Adipose tissue (tissue), 3 donors: ENCODE results near the gene ATAD3B. TPM values are rescaled to one million over a fixed set of nuclear protein-coding genes. Genes with fewer than 3 reads are reported as not detected.

Experiments used
- H3K27ac ChIP-seq: one replicate; pipeline ENCODE4 v1.5.1; 2013; ENCODE audit warnings: low read depth, low read length
- WGBS, 3 donors: extraction: QIAGEN DNeasy Blood & Tissue Kit; methylation state at CpG; one replicate each; pipeline ENCODE4 v1.1.7; 2013; 5-methylcytosine and 5-hydroxymethylcytosine counted together
- polyA plus RNA-seq, 3 donors: library from polyadenylated mRNA; stranded (reverse); fragments of 200-250 nt; gene quantifications; one replicate each; pipeline ENCODE4 v1.2.3, GENCODE V29; 2013
- donor health status: healthy with polysubstance abuse.
- donor health status: Bipolar disorder and iron deficiency.
- donor health status: healthy.

Gene ATAD3B
- polyA plus RNA-seq, 3 donors: 13.6 to 27.5 (median 14.2) TPM

GRCh38 chr1:1431845-1432273 is 39.7 kb upstream of the ATAD3B start:
- WGBS, 3 donors: 29 to 41% (median 32%) methylated on average over 5 of the region's 5 CpGs
- no peak overlapping the region for H3K27ac ChIP-seq

GRCh38 chr1:1432274-1432950 is 39.2 kb upstream of the ATAD3B start:
- WGBS, 3 donors: 34 to 65% (median 49%) methylated on average over 28 of the region's 28 CpGs
- peak overlapping the region; percentile 17 for H3K27ac ChIP-seq

GRCh38 chr1:1432951-1433803 is 38.4 kb upstream of the ATAD3B start:
- peak overlapping the region; percentile 93 for H3K27ac ChIP-seq
- 22 to 39% (median 39%) methylated on average over 33 to 34 of the region's 34 CpGs for whole genome bisulfite sequencing, 3 donors

- 12 to 19% (median 12%) methylated on average over 8 to 12 of the region's 12 CpGs for WGBS, 3 donors
- peak overlapping the region; percentile 93 for H3K27ac ChIP-seq
These were observed 37.8 kb upstream of the ATAD3B start for GRCh38 chr1:1433804-1434130.

- no peak overlapping the region for H3K27ac ChIP-seq
- 14 to 32% (median 14%) methylated on average over 28 to 32 of the region's 32 CpGs for WGBS, 3 donors
These were observed 37.3 kb upstream of the ATAD3B start for GRCh38 chr1:1434131-1434823.

- H3K27ac ChIP-seq: peak overlapping the region; percentile 11
- 54 to 68% (median 59%) methylated on average over 4 of the region's 4 CpGs for WGBS, 3 donors
These were observed 36.8 kb upstream of the ATAD3B start for GRCh38 chr1:1434824-1435105.

- WGBS, 3 donors: 6 to 13% (median 6%) methylated on average over 44 to 89 of the region's 89 CpGs
- H3K27ac ChIP-seq: peak within 1 kb of the TSS; percentile 11
These were observed 36.3 kb upstream of the ATAD3B start, which contains the start of gene VWA1 for GRCh38 chr1:1435106-1435903. Gene VWA1, plus strand, starts transcription at chr1:1435690. Its CDS starts 59 bp downstream, at chr1:1435749.

- no peak overlapping the region for H3K27ac ChIP-seq
- 10 to 19% (median 14%) methylated on average over 34 to 40 of the region's 40 CpGs for WGBS, 3 donors
These were observed 35.5 kb upstream of the ATAD3B start for GRCh38 chr1:1435911-1436629.

GRCh38 chr1:1436630-1437032 is 34.9 kb upstream of the ATAD3B start:
- no peak overlapping the region for H3K27ac ChIP-seq
- WGBS, 3 donors: 44 to 82% (median 75%) methylated on average over 7 of the region's 7 CpGs

GRCh38 chr1:1437033-1437903 is 34.3 kb upstream of the ATAD3B start:
- 31 to 76% (median 75%) methylated on average over 31 of the region's 31 CpGs for WGBS, 3 donors
- H3K27ac ChIP-seq: no peak overlapping the region

GRCh38 chr1:1437904-1438376 is 33.6 kb upstream of the ATAD3B start:
- no peak overlapping the region for H3K27ac ChIP-seq
- WGBS, 3 donors: 24 to 65% (median 63%) methylated on average over 11 of the region's 11 CpGs

GRCh38 chr1:1438531-1439381 is 32.8 kb upstream of the ATAD3B start:
- 73 to 87% (median 80%) methylated on average over 41 to 45 of the region's 45 CpGs for WGBS, 3 donors
- H3K27ac ChIP-seq: no peak overlapping the region

- WGBS, 3 donors: 82 to 90% (median 89%) methylated on average over 70 to 82 of the region's 82 CpGs
- H3K27ac ChIP-seq: no peak overlapping the region
These were observed 31.9 kb upstream of the ATAD3B start for GRCh38 chr1:1439546-1440261.

- no peak overlapping the region for H3K27ac ChIP-seq
- WGBS, 3 donors: 72 to 73% (median 73%) methylated on average over 26 of the region's 26 CpGs
These were observed 31.1 kb upstream of the ATAD3B start for GRCh38 chr1:1440262-1441001.
